Stimulated activated CD8-positive, alpha-beta memory T cell treated with anti-CD3 and anti-CD28 coated beads, Interleukin-15, amount 100 ng/mL, for 24 hours (primary cell): Measurements from ENCODE around the gene SNX30.

Source experiments
- DNase-seq: peaks from one replicate; pipeline ENCODE4 v3.0.0-alpha.2; 2020; ENCODE audit warnings: low read depth

Gene SNX30

GRCh38 chr9:112886351-112886750, 135.8 kb downstream of the SNX30 start:
- no peak for DNase-seq

- DNase-seq: no peak
Observed at GRCh38 chr9:112887381-112887780, 136.8 kb downstream of the SNX30 start.

- DNase-seq: no peak
Observed at GRCh38 chr9:112890106-112891081, 139.8 kb downstream of the SNX30 start, which contains the start of gene SLC46A2. Gene SLC46A2 (minus strand): TSS chr9:112890876. CDS start chr9:112890681, 195 bp downstream.

GRCh38 chr9:112891521-112891920, 141.0 kb downstream of the SNX30 start:
- DNase-seq: no peak

GRCh38 chr9:112892981-112893380, 142.4 kb downstream of the SNX30 start:
- DNase-seq: no peak

GRCh38 chr9:112894041-112894440, 143.5 kb downstream of the SNX30 start:
- DNase-seq: no peak

GRCh38 chr9:112894699-112895098, 144.1 kb downstream of the SNX30 start:
- no peak for DNase-seq

- DNase-seq: no peak
Observed at GRCh38 chr9:112896131-112896530, 145.6 kb downstream of the SNX30 start.

- DNase-seq: no peak
Observed at GRCh38 chr9:112898872-112899311, 148.3 kb downstream of the SNX30 start.

GRCh38 chr9:112900488-112900887, 149.9 kb downstream of the SNX30 start:
- DNase-seq: no peak

GRCh38 chr9:112900901-112901300, 150.3 kb downstream of the SNX30 start:
- DNase-seq: no peak

- no peak for DNase-seq
Observed at GRCh38 chr9:112905084-112905483, 154.5 kb downstream of the SNX30 start.

- no peak for DNase-seq
Observed at GRCh38 chr9:112911736-112912135, 161.2 kb downstream of the SNX30 start.

- no peak for DNase-seq
Observed at GRCh38 chr9:112912636-112913035, 162.1 kb downstream of the SNX30 start.

- no peak for DNase-seq
Observed at GRCh38 chr9:112913326-112913725, 162.8 kb downstream of the SNX30 start.

GRCh38 chr9:112914524-112914923, 164.0 kb downstream of the SNX30 start:
- DNase-seq: no peak

- no peak for DNase-seq
Observed at GRCh38 chr9:112917047-112917986, 166.8 kb downstream of the SNX30 start.

- no peak for DNase-seq
Observed at GRCh38 chr9:112917987-112918362, 167.4 kb downstream of the SNX30 start.

- DNase-seq: no peak
Observed at GRCh38 chr9:112921549-112921948, 171.0 kb downstream of the SNX30 start.
